Measurements from ENCODE around the gene MAMLD1. TPM values are rescaled to one million over a fixed set of nuclear protein-coding genes. Genes with fewer than 3 reads are reported as not detected.

MAMLD1 gene
- total and polyA plus RNA-seq, 9 of the 15 experiments (the other 6 are each of a cell fraction or from before 2014, with no cell fraction given) = 0.12 to 0.18 TPM; not detected in 7

- Histone ChIP-seq H2AFZ (ENCODE audit: low read depth, low read length) (no peak overlapping the region), H3K9ac (ENCODE audit: insufficient read depth in 1 of 2, low read depth in 2 of 2, low read length in 2 of 2) (no peak overlapping the region), H3K27ac (ENCODE audit: extremely low read depth, low read depth, low read length) (no peak overlapping the region), H3K36me3 (ENCODE audit: control insufficient read depth, insufficient read depth, low read length) (no peaks in the 10 kb centered on the region), H3K4me1 (replicated peaks in 1 of 2; ENCODE audit: control insufficient read depth in 2 of 2, insufficient read depth in 2 of 2, low read length in 2 of 2) (peaks cover 0 to 7% of the 10 kb centered on the region in 2 experiments; a peak in 2 of 5 replicates), H3K9me3 (replicated peaks; ENCODE audit: control insufficient read depth, insufficient read depth, low read depth, low read length) (no peaks in the 10 kb centered on the region), H3K4me2 (ENCODE audit: insufficient read depth, low read length) (no peak overlapping the region), H3K4me3 (no peak overlapping the region), H4K20me1 (replicated peaks; ENCODE audit: control insufficient read depth, insufficient read depth, low read length) (no peaks in the 10 kb centered on the region), H3K27me3 (ENCODE audit: control insufficient read depth in 2 of 2, insufficient read depth in 2 of 2, low read length in 2 of 2) (no peaks in the 10 kb centered on the region), H3K79me2 (ENCODE audit: control insufficient read depth, insufficient read depth, low read length) (no peaks in the 10 kb centered on the region), H3K9me1 (ENCODE audit: control insufficient read depth, insufficient read depth, low read length) (no peaks in the 10 kb centered on the region)
- in situ Hi-C loops (cut with MboI) = no loop called here
- ATAC-seq (no peak), DNase-seq (ENCODE audit: extremely low read depth in 1 of 4, low spot score in 3 of 4) (no peak), FAIRE-seq (no peak)
- TF ChIP-seq NCOA4 (IDR thresholded peaks at IDR 0.05; ENCODE audit: partially characterized antibody) (no peak), MED1 (CRISPR knock-in tag; IDR thresholded peaks at IDR 0.05; ENCODE audit: borderline replicate concordance) (no peak), CTCFL (IDR thresholded peaks at IDR 0.05; ENCODE audit: borderline replicate concordance, insufficient read depth, low read depth, low read length, poor library complexity, severe bottlenecking) (no peak)
- ChIA-PET CTCF (ENCODE audit: low intra/inter-chr PET ratio) (no interaction called here), POLR2A (interaction anchor here (0.7 kb wide), 1 partner anchor 1855 kb away, joined by 3 read pairs; no protein-coding TSS in a partner anchor)
- BruUV-seq (replicated peaks) = no TSS peak
- intact Hi-C loops (cut with micrococcal nuclease) = no loop called here
Observed at GRCh38 chrX:150454083-150454482, 91.0 kb downstream of the MAMLD1 start.

All from K562 (cell line).